Right renal cortex interstitium (tissue), 3 donors: ENCODE measurements around the gene OR56B1. TPM values are rescaled to one million over a fixed set of nuclear protein-coding genes. Genes with fewer than 3 reads are reported as not detected.

Experiments used
- DNase-seq, 3 donors: peaks; one replicate each; pipeline ENCODE4 v3.0.0-alpha.2; 2013; ENCODE audit warnings: low read depth in 3 of 3, low spot score in 2 of 3
- polyA plus RNA-seq, 3 donors: library from polyadenylated mRNA; unstranded; fragments of 120-200 nt; gene quantifications; one replicate each; pipeline ENCODE4 v1.2.1, GENCODE V29; 2013; ENCODE audit not compliant: insufficient read length in 3 of 3

The OR56B1 gene
- polyA plus RNA-seq, 3 donors, result not detected

GRCh38 chr11:5726351-5726750 lies 9.9 kb upstream of the OR56B1 start:
- DNase-seq, result no peak

- DNase-seq, result no peak
These were observed 8.6 kb upstream of the OR56B1 start for GRCh38 chr11:5727691-5728090.

- DNase-seq, result no peak
These were observed 843 bp downstream of the OR56B1 start for GRCh38 chr11:5737091-5737490.

- DNase-seq, result no peak
These were observed 1.6 kb downstream of the OR56B1 start for GRCh38 chr11:5737670-5738392.

- DNase-seq, result no peak
These were observed 2.2 kb downstream of the OR56B1 start for GRCh38 chr11:5738431-5738830.

GRCh38 chr11:5746614-5747013 lies 10.4 kb downstream of the OR56B1 start:
- DNase-seq, result no peak

GRCh38 chr11:5749836-5750235 lies 13.6 kb downstream of the OR56B1 start:
- no peak for DNase-seq

- no peak for DNase-seq
These were observed 17.7 kb downstream of the OR56B1 start, which contains the start of gene OR52N4 for GRCh38 chr11:5753943-5754342. TSS of gene OR52N4 (plus strand) at chr11:5754243. CDS start at chr11:5754741, 498 bp downstream.

- DNase-seq, result no peak
These were observed 30.8 kb downstream of the OR56B1 start for GRCh38 chr11:5767056-5767455.

GRCh38 chr11:5783255-5783654 lies 47.0 kb downstream of the OR56B1 start, which contains the start of gene OR52N5:
TSS of gene OR52N5 (minus strand) at chr11:5783355. CDS start at chr11:5778634, 4,721 bp downstream.
- DNase-seq, result no peak

Other genes with a start within 250 kb of the OR56B1 start
- gene OR52D1, start 247.8 kb upstream of the OR56B1 start, polyA plus RNA-seq, result not detected
- gene UBQLN3, start 226.5 kb upstream of the OR56B1 start, polyA plus RNA-seq, result not detected
- under 1 TPM; 0.43 to 0.57 (median 0.43) TPM for gene UBQLNL, start 219.7 kb upstream of the OR56B1 start, polyA plus RNA-seq
- not detected for gene OR52H1, start 187.9 kb upstream of the OR56B1 start, polyA plus RNA-seq
- gene OR52B6, start 155.6 kb upstream of the OR56B1 start, polyA plus RNA-seq, result not detected
- 10 to 100 TPM; 15.8 to 64.3 (median 50.1) TPM for gene TRIM6, start 139.8 kb upstream of the OR56B1 start, polyA plus RNA-seq
- gene TRIM34, start 111.4 kb upstream of the OR56B1 start, polyA plus RNA-seq, result 10 to 100 TPM in 1 of 3 donors, 1 to 10 TPM in 2; 6.7 to 11.4 (median 8.8) TPM
- gene TRIM5, start 51.4 kb upstream of the OR56B1 start, polyA plus RNA-seq, result 10 to 100 TPM; 35.7 to 44.1 (median 44.0) TPM
- gene TRIM22, start 46.7 kb upstream of the OR56B1 start, polyA plus RNA-seq, result 1 to 10 TPM; 7.0 to 9.9 (median 7.3) TPM
- gene OR52N4, start 17.8 kb downstream of the OR56B1 start, polyA plus RNA-seq, result not detected
- gene OR52N5, start 46.9 kb downstream of the OR56B1 start, polyA plus RNA-seq, result not detected
- not detected for gene OR52N1, start 54.8 kb downstream of the OR56B1 start, polyA plus RNA-seq
- not detected for gene OR52N2, start 72.5 kb downstream of the OR56B1 start, polyA plus RNA-seq
- not detected for gene OR52E6, start 105.4 kb downstream of the OR56B1 start, polyA plus RNA-seq
- gene OR52E8, start 121.2 kb downstream of the OR56B1 start, polyA plus RNA-seq, result not detected
- gene OR52E4, start 144.2 kb downstream of the OR56B1 start, polyA plus RNA-seq, result not detected
- gene OR52E5, start 156.8 kb downstream of the OR56B1 start, polyA plus RNA-seq, result not detected
- gene OR56A3, start 205.8 kb downstream of the OR56B1 start, polyA plus RNA-seq, result not detected
- gene OR56A5, start 232.0 kb downstream of the OR56B1 start, polyA plus RNA-seq, result not detected